Measurements from ENCODE around the gene ESYT1. TPM values are rescaled to one million over a fixed set of nuclear protein-coding genes. Genes with fewer than 3 reads are reported as not detected.

Gene ESYT1
- total RNA-seq, 1 experiment from 2014 or later = 152 TPM

DNA sequence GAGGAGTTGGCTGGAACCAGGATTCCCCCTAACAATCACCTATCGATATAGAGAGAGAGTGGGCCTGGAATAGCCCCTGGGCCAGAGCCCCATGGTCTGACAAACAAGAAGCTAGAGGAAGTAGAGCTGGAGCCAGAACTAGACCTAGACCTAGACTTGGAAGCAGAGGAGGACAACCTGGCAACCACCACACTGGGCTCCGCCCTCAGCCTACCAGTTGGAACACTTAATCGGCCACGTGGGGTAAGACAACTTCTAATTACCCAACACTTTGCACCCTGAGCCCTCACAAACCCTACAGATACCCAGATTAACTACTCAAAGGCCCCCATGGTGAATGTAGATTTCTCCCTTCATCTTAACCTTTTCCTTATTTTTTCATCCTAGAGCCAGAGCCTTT, 28.3 kb upstream of the ESYT1 start:
- in situ Hi-C loops (cut with HindIII; ENCODE audit: low pct_unique_long_range_greater_than_20kb, low sequenced_read_pairs) = no loop called here
- no peak for DNase-seq (ENCODE audit: low read depth, low spot score)
- H3K27me3 ChIP-seq (ENCODE audit: control insufficient read depth, insufficient read depth, low read length) = no peaks in the 10 kb centered on the region; the same call in 1 of the 2 replicates
- no peak overlapping the region for H3K27ac ChIP-seq (ENCODE audit: low read length)
- BruUV-seq (replicated peaks) = no TSS peak
- TF ChIP-seq SIN3A (IDR thresholded peaks at IDR 0.05; ENCODE audit: borderline replicate concordance, insufficient read depth, low read depth, low read length) (no peak), POLR2AphosphoS5 (IDR thresholded peaks at IDR 0.05; ENCODE audit: low read depth, low read length) (no peak), TCF7L2 (IDR thresholded peaks at IDR 0.05; ENCODE audit: low read depth, low read length) (no peak)
- TF ChIP-seq, protein P1, sequence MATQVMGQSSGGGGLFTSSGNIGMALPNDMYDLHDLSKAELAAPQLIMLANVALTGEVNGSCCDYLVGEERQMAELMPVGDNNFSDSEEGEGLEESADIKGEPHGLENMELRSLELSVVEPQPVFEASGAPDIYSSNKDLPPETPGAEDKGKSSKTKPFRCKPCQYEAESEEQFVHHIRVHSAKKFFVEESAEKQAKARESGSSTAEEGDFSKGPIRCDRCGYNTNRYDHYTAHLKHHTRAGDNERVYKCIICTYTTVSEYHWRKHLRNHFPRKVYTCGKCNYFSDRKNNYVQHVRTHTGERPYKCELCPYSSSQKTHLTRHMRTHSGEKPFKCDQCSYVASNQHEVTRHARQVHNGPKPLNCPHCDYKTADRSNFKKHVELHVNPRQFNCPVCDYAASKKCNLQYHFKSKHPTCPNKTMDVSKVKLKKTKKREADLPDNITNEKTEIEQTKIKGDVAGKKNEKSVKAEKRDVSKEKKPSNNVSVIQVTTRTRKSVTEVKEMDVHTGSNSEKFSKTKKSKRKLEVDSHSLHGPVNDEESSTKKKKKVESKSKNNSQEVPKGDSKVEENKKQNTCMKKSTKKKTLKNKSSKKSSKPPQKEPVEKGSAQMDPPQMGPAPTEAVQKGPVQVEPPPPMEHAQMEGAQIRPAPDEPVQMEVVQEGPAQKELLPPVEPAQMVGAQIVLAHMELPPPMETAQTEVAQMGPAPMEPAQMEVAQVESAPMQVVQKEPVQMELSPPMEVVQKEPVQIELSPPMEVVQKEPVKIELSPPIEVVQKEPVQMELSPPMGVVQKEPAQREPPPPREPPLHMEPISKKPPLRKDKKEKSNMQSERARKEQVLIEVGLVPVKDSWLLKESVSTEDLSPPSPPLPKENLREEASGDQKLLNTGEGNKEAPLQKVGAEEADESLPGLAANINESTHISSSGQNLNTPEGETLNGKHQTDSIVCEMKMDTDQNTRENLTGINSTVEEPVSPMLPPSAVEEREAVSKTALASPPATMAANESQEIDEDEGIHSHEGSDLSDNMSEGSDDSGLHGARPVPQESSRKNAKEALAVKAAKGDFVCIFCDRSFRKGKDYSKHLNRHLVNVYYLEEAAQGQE (IDR thresholded peaks at IDR 0.05; ENCODE audit: insufficient read depth in 1 of 2, low read depth in 2 of 2, low read length in 1 of 2) = no peak
- TF ChIP-seq, protein P2, sequence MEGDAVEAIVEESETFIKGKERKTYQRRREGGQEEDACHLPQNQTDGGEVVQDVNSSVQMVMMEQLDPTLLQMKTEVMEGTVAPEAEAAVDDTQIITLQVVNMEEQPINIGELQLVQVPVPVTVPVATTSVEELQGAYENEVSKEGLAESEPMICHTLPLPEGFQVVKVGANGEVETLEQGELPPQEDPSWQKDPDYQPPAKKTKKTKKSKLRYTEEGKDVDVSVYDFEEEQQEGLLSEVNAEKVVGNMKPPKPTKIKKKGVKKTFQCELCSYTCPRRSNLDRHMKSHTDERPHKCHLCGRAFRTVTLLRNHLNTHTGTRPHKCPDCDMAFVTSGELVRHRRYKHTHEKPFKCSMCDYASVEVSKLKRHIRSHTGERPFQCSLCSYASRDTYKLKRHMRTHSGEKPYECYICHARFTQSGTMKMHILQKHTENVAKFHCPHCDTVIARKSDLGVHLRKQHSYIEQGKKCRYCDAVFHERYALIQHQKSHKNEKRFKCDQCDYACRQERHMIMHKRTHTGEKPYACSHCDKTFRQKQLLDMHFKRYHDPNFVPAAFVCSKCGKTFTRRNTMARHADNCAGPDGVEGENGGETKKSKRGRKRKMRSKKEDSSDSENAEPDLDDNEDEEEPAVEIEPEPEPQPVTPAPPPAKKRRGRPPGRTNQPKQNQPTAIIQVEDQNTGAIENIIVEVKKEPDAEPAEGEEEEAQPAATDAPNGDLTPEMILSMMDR (IDR thresholded peaks at IDR 0.05) = no peak
- no peaks in the 10 kb centered on the region for H3K9me3 ChIP-seq (ENCODE audit: control insufficient read depth, insufficient read depth, low read depth, low read length)
- H3K36me3 ChIP-seq (ENCODE audit: control insufficient read depth, insufficient read depth, low read length) = no peaks in the 10 kb centered on the region; the same call in 1 of the 2 replicates
- peaks cover 8% of the 10 kb centered on the region for H3K4me1 ChIP-seq (ENCODE audit: control insufficient read depth, insufficient read depth, low read length)
- H3K4me3 ChIP-seq (ENCODE audit: low read depth in 2 of 2, low read length in 2 of 2) = no peak overlapping the region
- no peak for ATAC-seq
- ChIA-PET CTCF (no interaction called here), POLR2A (no interaction called here)
- intact Hi-C loops (cut with micrococcal nuclease; ENCODE audit: unreplicated experiment) = no loop called here

DNA sequence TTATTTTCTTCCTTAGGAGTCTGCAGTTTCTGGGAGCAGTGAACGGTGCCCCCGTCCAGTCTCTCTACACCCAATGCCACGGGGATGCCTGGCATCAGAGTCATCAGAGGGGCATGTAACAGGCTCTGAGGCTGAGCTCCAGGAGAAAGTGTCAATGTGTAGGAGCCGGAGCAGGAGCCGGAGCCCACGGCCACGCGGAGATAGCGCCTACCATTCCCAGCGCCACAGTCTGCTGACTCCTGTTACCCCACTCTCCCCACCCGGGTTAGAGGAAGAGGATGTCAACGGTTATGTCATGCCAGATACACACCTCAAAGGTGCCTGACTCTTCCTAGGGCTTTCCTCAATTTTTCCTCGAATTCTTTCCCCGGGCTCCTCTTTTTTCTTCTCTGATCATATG, 27.0 kb upstream of the ESYT1 start:
- intact Hi-C loops (cut with micrococcal nuclease; ENCODE audit: unreplicated experiment) = no loop called here
- no peak overlapping the region for H3K27ac ChIP-seq (ENCODE audit: low read length)
- DNase-seq (ENCODE audit: low read depth, low spot score) = no peak
- H3K36me3 ChIP-seq (ENCODE audit: control insufficient read depth, insufficient read depth, low read length) = peaks cover 11% of the 10 kb centered on the region
- no peak for TF ChIP-seq SIN3A (IDR thresholded peaks at IDR 0.05; ENCODE audit: borderline replicate concordance, insufficient read depth, low read depth, low read length)
- no TSS peak for BruUV-seq (replicated peaks)
- H3K9me3 ChIP-seq (ENCODE audit: control insufficient read depth, insufficient read depth, low read depth, low read length) = no peaks in the 10 kb centered on the region
- POLR2A ChIA-PET = no interaction called here
- CTCF ChIA-PET = no interaction called here
- peaks cover 15% of the 10 kb centered on the region for H3K4me1 ChIP-seq (ENCODE audit: control insufficient read depth, insufficient read depth, low read length)
- no peak overlapping the region for H3K4me3 ChIP-seq (ENCODE audit: low read depth in 2 of 2, low read length in 2 of 2)
- no peaks in the 10 kb centered on the region; the same call in 1 of the 2 replicates for H3K27me3 ChIP-seq (ENCODE audit: control insufficient read depth, insufficient read depth, low read length)
- in situ Hi-C loops (cut with HindIII; ENCODE audit: low pct_unique_long_range_greater_than_20kb, low sequenced_read_pairs) = no loop called here
- ATAC-seq = no peak

DNA sequence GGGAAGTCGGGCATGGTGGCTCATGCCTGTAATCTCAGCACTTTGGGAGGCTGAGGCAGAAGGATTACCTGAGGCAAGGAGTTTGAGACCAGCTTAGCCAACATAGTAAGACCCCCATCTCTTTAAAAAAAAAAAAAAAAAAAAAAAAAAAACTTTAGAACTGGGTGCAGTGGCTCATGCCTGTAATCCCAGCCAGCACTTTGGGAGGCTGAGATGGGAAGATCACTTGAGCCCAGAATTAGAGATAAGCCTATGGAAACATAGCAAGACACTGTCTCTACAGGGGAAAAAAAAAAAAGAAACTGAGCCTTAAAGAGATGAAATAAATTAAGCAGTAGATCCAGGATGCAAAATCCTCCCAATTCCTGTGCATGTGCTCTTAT, 25.4 kb upstream of the ESYT1 start:
- ChIA-PET POLR2A (interaction anchor here (1.4 kb wide), 1 partner anchor 15 kb away, joined by 3 read pairs; the partner anchor contains the start of gene ZC3H10), CTCF (no interaction called here)
- Histone ChIP-seq H3K4me3 (ENCODE audit: low read depth in 2 of 2, low read length in 2 of 2) (no peak overlapping the region), H3K27ac (ENCODE audit: low read length) (peak overlapping the region; percentile 94; the same call in 1 of the 2 replicates), H3K9me3 (ENCODE audit: control insufficient read depth, insufficient read depth, low read depth, low read length) (no peaks in the 10 kb centered on the region), H3K4me1 (ENCODE audit: control insufficient read depth, insufficient read depth, low read length) (peaks cover 20% of the 10 kb centered on the region), H3K27me3 (ENCODE audit: control insufficient read depth, insufficient read depth, low read length) (no peaks in the 10 kb centered on the region; the same call in 1 of the 2 replicates), H3K36me3 (ENCODE audit: control insufficient read depth, insufficient read depth, low read length) (peaks cover 14% of the 10 kb centered on the region)
- TF ChIP-seq, protein P2 (IDR thresholded peaks at IDR 0.05) = no peak
- TF ChIP-seq, protein P1 (IDR thresholded peaks at IDR 0.05; ENCODE audit: insufficient read depth in 1 of 2, low read depth in 2 of 2, low read length in 1 of 2) = no peak
- TF ChIP-seq TCF7L2 (IDR thresholded peaks at IDR 0.05; ENCODE audit: low read depth, low read length) (no peak), POLR2AphosphoS5 (IDR thresholded peaks at IDR 0.05; ENCODE audit: low read depth, low read length) (no peak), SIN3A (IDR thresholded peaks at IDR 0.05; ENCODE audit: borderline replicate concordance, insufficient read depth, low read depth, low read length) (no peak)
- intact Hi-C loops (cut with micrococcal nuclease; ENCODE audit: unreplicated experiment) (no loop called here), in situ Hi-C loops (cut with HindIII; ENCODE audit: low pct_unique_long_range_greater_than_20kb, low sequenced_read_pairs) (no loop called here)
- DNase-seq (ENCODE audit: low read depth, low spot score) = no peak
- BruUV-seq (replicated peaks) = no TSS peak
- ATAC-seq = no peak
